GM23248 (cell line): Measurements from ENCODE around the gene OTOA.

Source experiments
- EZH2 ChIP-seq: fragments of 200-600 bp; sonication (generic); IDR thresholded peaks from 2 replicates; pipeline ENCODE4 v1.6.1; 2018; ENCODE audit warnings: antibody characterized with exemption, mild to moderate bottlenecking; ENCODE audit not compliant: insufficient read depth, poor library complexity, severe bottlenecking
- EZH2phosphoT487 ChIP-seq: fragments of 200-600 bp; sonication (generic); IDR thresholded peaks from 2 replicates; pipeline ENCODE4 v1.6.1; 2018; ENCODE audit warnings: antibody characterized with exemption, moderate library complexity, mild to moderate bottlenecking, low read depth; ENCODE audit not compliant: insufficient read depth

GRCh38 chr16:21645261-21645721 lies 18.5 kb upstream of the OTOA start:
- TF ChIP-seq EZH2, result no peak
- no peak for TF ChIP-seq EZH2phosphoT487
